OCI-LY1 (cell line): ENCODE data around the gene SIK3.

Experiments used
- H2AFZ ChIP-seq: fragments of 200-600 bp; sonication (generic), shearing (Covaris generic); 2 replicates; pipeline ENCODE4 v1.6.0; 2014; ENCODE audit warnings: antibody characterized with exemption, mild to moderate bottlenecking, low read length
- H3F3A ChIP-seq: fragments of 200-600 bp; sonication (generic), shearing (Covaris generic); 2 replicates; pipeline ENCODE4 v1.6.0; 2014; ENCODE audit warnings: mild to moderate bottlenecking, antibody characterized with exemption, low read length, moderate library complexity; ENCODE audit not compliant: insufficient read depth
- H3K27ac ChIP-seq: fragments of 200-600 bp; sonication (generic); 2 replicates; pipeline ENCODE4 v1.5.1; 2014; ENCODE audit warnings: low read length, mixed run types, mild to moderate bottlenecking, low read depth; ENCODE audit not compliant: poor library complexity, severe bottlenecking
- H3K27me3 ChIP-seq: fragments of 200-600 bp; sonication (generic); 2 replicates; pipeline ENCODE4 v1.6.0; 2014; ENCODE audit warnings: antibody characterized with exemption, mild to moderate bottlenecking, low read length, moderate library complexity; ENCODE audit not compliant: insufficient read depth
- H3K36me3 ChIP-seq: fragments of 200-600 bp; sonication (generic); 2 replicates; pipeline ENCODE4 v1.6.1; 2014; ENCODE audit warnings: mild to moderate bottlenecking, antibody characterized with exemption, low read length, moderate library complexity, mixed read lengths; ENCODE audit not compliant: insufficient read depth
- H3K4me1 ChIP-seq: fragments of 200-600 bp; sonication (generic); 2 replicates; pipeline ENCODE4 v1.5.1; 2014; ENCODE audit warnings: mild to moderate bottlenecking, low read length, moderate library complexity; ENCODE audit not compliant: insufficient read depth, severe bottlenecking
- H3K4me2 ChIP-seq: fragments of 200-600 bp; sonication (generic), shearing (Covaris generic); 2 replicates; pipeline ENCODE4 v1.6.1; 2014; ENCODE audit warnings: low read length
- H3K4me3 ChIP-seq: fragments of 200-600 bp; sonication (generic); 2 replicates; pipeline ENCODE4 v1.5.1; 2014; ENCODE audit warnings: low read length, low read depth, mild to moderate bottlenecking, mixed read lengths; ENCODE audit not compliant: poor library complexity, severe bottlenecking
- H3K79me2 ChIP-seq: fragments of 200-600 bp; shearing (Covaris generic); 2 replicates; pipeline ENCODE4 v1.6.1; 2016; ENCODE audit warnings: mixed run types, low read length, mixed read lengths; ENCODE audit not compliant: insufficient read depth
- H3K9ac ChIP-seq: fragments of 200-600 bp; sonication (generic), shearing (Covaris generic); 2 replicates; pipeline ENCODE4 v1.6.1; 2014; ENCODE audit warnings: mild to moderate bottlenecking, low read length, mixed read lengths
- H3K9me2 ChIP-seq: fragments of 200-600 bp; sonication (generic), shearing (Covaris generic); 2 replicates; pipeline ENCODE4 v1.6.1; 2014; ENCODE audit warnings: low read depth, mild to moderate bottlenecking, low read length, mixed read lengths
- H3K9me3 ChIP-seq: fragments of 200-600 bp; shearing (Covaris generic); 2 replicates; pipeline ENCODE4 v1.6.1; 2014; ENCODE audit warnings: low read length, mixed read lengths
- H4K20me1 ChIP-seq: fragments of 200-600 bp; sonication (generic), shearing (Covaris generic); 2 replicates; pipeline ENCODE4 v1.6.0; 2016; ENCODE audit warnings: mild to moderate bottlenecking, low read length; ENCODE audit not compliant: insufficient read depth
- CTCF ChIP-seq: fragments of 200-600 bp; sonication (generic), shearing (Covaris generic); IDR thresholded peaks from 2 replicates; pipeline ENCODE4 v1.5.1; 2017; ENCODE audit warnings: mild to moderate bottlenecking, antibody characterized with exemption, low read length, moderate library complexity, mixed read lengths
- EZH2 ChIP-seq: fragments of 200-600 bp; sonication (generic), shearing (Covaris generic); IDR thresholded peaks from 2 replicates; pipeline ENCODE4 v1.8.0; 2017; ENCODE audit warnings: borderline replicate concordance, mixed run types, mild to moderate bottlenecking, antibody characterized with exemption, low read length, moderate library complexity, mixed read lengths

Gene SIK3

GRCh38 chr11:117083011-117083935, 15.0 kb downstream of the SIK3 start:
- peaks cover 95% of the 10 kb centered on the region for H3K79me2 ChIP-seq
- no peaks in the 10 kb centered on the region for H3K9me2 ChIP-seq
- peaks cover 22% of the 10 kb centered on the region for H3K4me1 ChIP-seq
- no peak overlapping the region for H3K4me2 ChIP-seq
- TF ChIP-seq CTCF: no peak
- TF ChIP-seq EZH2: no peak
- no peaks in the 10 kb centered on the region for H3K27me3 ChIP-seq
- no peaks in the 10 kb centered on the region for H3K9me3 ChIP-seq
- no peaks in the 10 kb centered on the region for H3F3A ChIP-seq
- H3K9ac ChIP-seq: no peak overlapping the region
- H3K27ac ChIP-seq: no peak overlapping the region
- peaks cover 11% of the 10 kb centered on the region; the same call in 1 of the 2 replicates for H3K36me3 ChIP-seq
- H4K20me1 ChIP-seq: no peaks in the 10 kb centered on the region
- no peak overlapping the region for H2AFZ ChIP-seq
- no peak overlapping the region for H3K4me3 ChIP-seq

GRCh38 chr11:117081908-117082307, 16.3 kb downstream of the SIK3 start:
- Histone ChIP-seq H2AFZ (no peak overlapping the region), H3K79me2 (peaks cover 95% of the 10 kb centered on the region), H3K36me3 (peaks cover 11% of the 10 kb centered on the region; the same call in 1 of the 2 replicates), H3K4me3 (no peak overlapping the region), H3F3A (no peaks in the 10 kb centered on the region), H3K9ac (no peak overlapping the region), H3K4me2 (no peak overlapping the region), H3K4me1 (peaks cover 36% of the 10 kb centered on the region), H3K9me2 (no peaks in the 10 kb centered on the region), H4K20me1 (no peaks in the 10 kb centered on the region), H3K9me3 (no peaks in the 10 kb centered on the region), H3K27me3 (no peaks in the 10 kb centered on the region), H3K27ac (no peak overlapping the region)
- TF ChIP-seq CTCF: no peak
- no peak for TF ChIP-seq EZH2

GRCh38 chr11:117080370-117080769, 17.9 kb downstream of the SIK3 start:
- no peak overlapping the region for H3K4me3 ChIP-seq
- TF ChIP-seq EZH2 (no peak), CTCF (no peak)
- peaks cover 98% of the 10 kb centered on the region for H3K79me2 ChIP-seq
- H3K9me3 ChIP-seq: no peaks in the 10 kb centered on the region
- H3K9me2 ChIP-seq: no peaks in the 10 kb centered on the region
- H4K20me1 ChIP-seq: no peaks in the 10 kb centered on the region
- H3K36me3 ChIP-seq: peaks cover 8% of the 10 kb centered on the region; the same call in 1 of the 2 replicates
- no peaks in the 10 kb centered on the region for H3F3A ChIP-seq
- no peaks in the 10 kb centered on the region for H3K27me3 ChIP-seq
- no peak overlapping the region for H3K27ac ChIP-seq
- H3K4me1 ChIP-seq: peaks cover 40% of the 10 kb centered on the region
- no peak overlapping the region for H3K9ac ChIP-seq
- no peak overlapping the region for H3K4me2 ChIP-seq
- no peak overlapping the region for H2AFZ ChIP-seq
